ENCODE data around the gene TAGLN2. TPM values are rescaled to one million over a fixed set of nuclear protein-coding genes. Genes with fewer than 3 reads are reported as not detected.

Gene TAGLN2
- total and polyA plus RNA-seq, 10 of the 15 experiments (the other 5 are each of a cell fraction or from before 2014, with no cell fraction given), result 155 to 611 (median 363) TPM

DNA sequence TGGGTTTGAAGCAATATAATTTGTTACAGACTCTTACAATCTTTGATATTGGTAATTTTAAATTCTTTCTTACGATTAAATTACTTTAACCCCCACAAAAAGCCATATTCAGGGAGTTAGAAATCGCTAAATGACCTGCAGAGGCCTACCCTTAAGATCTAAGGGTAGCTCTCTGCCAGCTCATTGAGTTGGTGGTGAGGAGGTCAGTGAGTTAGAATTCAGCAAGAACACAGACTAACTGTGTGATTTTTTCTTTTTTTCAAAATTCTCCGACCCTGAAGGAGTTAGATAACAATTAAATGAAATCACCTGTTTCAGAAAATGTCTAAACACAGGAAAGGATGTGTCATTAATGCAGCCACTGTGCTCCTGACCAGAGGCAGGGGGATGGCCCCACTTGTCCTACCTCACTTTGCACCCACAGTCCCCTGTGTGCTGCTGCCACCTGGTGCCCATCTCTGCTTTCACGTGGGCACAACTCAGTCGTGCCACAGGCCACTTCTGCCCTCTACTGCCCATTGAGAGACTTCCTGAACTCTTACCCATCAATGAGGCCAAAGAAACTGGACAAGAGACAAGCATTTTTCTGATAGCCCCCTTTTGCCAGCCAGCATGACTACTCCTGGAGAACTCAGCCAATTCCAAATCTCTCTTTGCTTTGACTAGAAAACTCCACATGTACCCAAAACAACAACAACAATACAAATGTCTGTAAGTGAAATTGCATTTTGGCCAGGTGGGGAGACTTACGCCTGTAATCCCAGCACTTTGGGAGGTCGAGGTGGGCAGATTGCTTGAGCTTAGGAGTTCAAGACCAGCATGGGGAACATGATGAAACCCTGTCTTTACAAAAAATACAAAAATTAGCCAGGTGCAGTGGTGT, 33.8 kb downstream of the TAGLN2 start (continued):
- TF ChIP-seq MXI1 (IDR thresholded peaks at IDR 0.05; ENCODE audit: low read depth, low read length) (no peak), NBN (IDR thresholded peaks at IDR 0.05) (0 out of 2 replicates have a peak, but pooled peaks have one; percentile 29), FOXM1 (IDR thresholded peaks at IDR 0.05; ENCODE audit: low read depth, low read length) (peak; percentile 46; the same call in 1 of the 2 replicates), KDM1A (IDR thresholded peaks at IDR 0.05; ENCODE audit: borderline replicate concordance) (no peak), MYB (IDR thresholded peaks at IDR 0.05; ENCODE audit: borderline replicate concordance, low read depth, low read length) (no peak), POU2F2 (IDR thresholded peaks at IDR 0.05; ENCODE audit: borderline replicate concordance, low read depth, low read length) (peak; percentile 72; the same call in 1 of the 3 replicates), POLR2A (IDR thresholded peaks at IDR 0.05; ENCODE audit: low read depth, low read length) (no peak), IRF4 (IDR thresholded peaks at IDR 0.05; ENCODE audit: low read depth, low read length) (peak; percentile 67)
- TF ChIP-seq, protein P1, sequence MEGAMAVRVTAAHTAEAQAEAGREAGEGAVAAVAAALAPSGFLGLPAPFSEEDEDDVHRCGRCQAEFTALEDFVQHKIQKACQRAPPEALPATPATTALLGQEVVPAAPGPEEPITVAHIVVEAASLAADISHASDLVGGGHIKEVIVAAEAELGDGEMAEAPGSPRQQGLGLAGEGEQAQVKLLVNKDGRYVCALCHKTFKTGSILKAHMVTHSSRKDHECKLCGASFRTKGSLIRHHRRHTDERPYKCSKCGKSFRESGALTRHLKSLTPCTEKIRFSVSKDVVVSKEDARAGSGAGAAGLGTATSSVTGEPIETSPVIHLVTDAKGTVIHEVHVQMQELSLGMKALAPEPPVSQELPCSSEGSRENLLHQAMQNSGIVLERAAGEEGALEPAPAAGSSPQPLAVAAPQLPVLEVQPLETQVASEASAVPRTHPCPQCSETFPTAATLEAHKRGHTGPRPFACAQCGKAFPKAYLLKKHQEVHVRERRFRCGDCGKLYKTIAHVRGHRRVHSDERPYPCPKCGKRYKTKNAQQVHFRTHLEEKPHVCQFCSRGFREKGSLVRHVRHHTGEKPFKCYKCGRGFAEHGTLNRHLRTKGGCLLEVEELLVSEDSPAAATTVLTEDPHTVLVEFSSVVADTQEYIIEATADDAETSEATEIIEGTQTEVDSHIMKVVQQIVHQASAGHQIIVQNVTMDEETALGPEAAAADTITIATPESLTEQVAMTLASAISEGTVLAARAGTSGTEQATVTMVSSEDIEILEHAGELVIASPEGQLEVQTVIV (IDR thresholded peaks at IDR 0.05; ENCODE audit: borderline replicate concordance, partially characterized antibody), result no peak
- TF ChIP-seq, protein P2, sequence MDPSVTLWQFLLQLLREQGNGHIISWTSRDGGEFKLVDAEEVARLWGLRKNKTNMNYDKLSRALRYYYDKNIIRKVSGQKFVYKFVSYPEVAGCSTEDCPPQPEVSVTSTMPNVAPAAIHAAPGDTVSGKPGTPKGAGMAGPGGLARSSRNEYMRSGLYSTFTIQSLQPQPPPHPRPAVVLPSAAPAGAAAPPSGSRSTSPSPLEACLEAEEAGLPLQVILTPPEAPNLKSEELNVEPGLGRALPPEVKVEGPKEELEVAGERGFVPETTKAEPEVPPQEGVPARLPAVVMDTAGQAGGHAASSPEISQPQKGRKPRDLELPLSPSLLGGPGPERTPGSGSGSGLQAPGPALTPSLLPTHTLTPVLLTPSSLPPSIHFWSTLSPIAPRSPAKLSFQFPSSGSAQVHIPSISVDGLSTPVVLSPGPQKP (IDR thresholded peaks at IDR 0.05; ENCODE audit: low read depth, low read length), result no peak

All from GM12878 (cell line).